HepG2 (cell line): ENCODE data around the gene GNG7. TPM values are rescaled to one million over a fixed set of nuclear protein-coding genes. Genes with fewer than 3 reads are reported as not detected.
A peak's percentile ranks its signal among the peaks of the same experiment; 100 is the strongest.

ENCODE experiments used
- HNRNPL ChIP-seq: fragments of 200-400 bp; formaldehyde crosslinking; IDR thresholded peaks from 2 replicates; pipeline ENCODE4 v1.6.1; 2017; ENCODE audit warnings: mild to moderate bottlenecking, low read depth, low read length
- HNRNPUL1 ChIP-seq: fragments of 200-400 bp; formaldehyde crosslinking; IDR thresholded peaks from 2 replicates; pipeline ENCODE4 v1.6.1; 2017; ENCODE audit warnings: low read depth, mild to moderate bottlenecking, low read length, moderate library complexity
- RARA ChIP-seq: IDR thresholded peaks from 2 replicates; pipeline ENCODE4 v1.6.1; 2016; ENCODE audit warnings: missing genetic modification reagents, missing compliant biosample characterization
- REPIN1 ChIP-seq: sonication (generic); formaldehyde crosslinking; IDR thresholded peaks from 2 replicates; pipeline ENCODE4 v1.8.0; 2022; ENCODE audit warnings: missing genetic modification reagents, low read depth, mild to moderate bottlenecking, borderline replicate concordance
- SMAD3 ChIP-seq: sonication (generic); formaldehyde crosslinking; IDR thresholded peaks from 2 replicates; pipeline ENCODE4 v1.4.0; 2020; ENCODE audit warnings: missing genetic modification reagents
- TCF7 ChIP-seq: sonication (generic); IDR thresholded peaks from 2 replicates; pipeline ENCODE4 v1.6.1; 2016; ENCODE audit warnings: antibody characterized with exemption, low read depth
- XRCC5 ChIP-seq: fragments of 200-400 bp; formaldehyde crosslinking; optimal IDR thresholded peaks from 2 replicates; pipeline ENCODE3; 2017; ENCODE audit warnings: mild to moderate bottlenecking, low read length
- ZFY ChIP-seq: sonication (generic); formaldehyde crosslinking; IDR thresholded peaks from 2 replicates; pipeline ENCODE4 v1.4.0; 2020; ENCODE audit warnings: missing genetic modification reagents
- ZNF687 ChIP-seq: sonication (generic); formaldehyde crosslinking; IDR thresholded peaks from 2 replicates; pipeline ENCODE4 v1.5.1; 2020; ENCODE audit warnings: mild to moderate bottlenecking, missing genetic modification reagents, moderate library complexity
- polyA plus RNA-seq, 8 experiments: library from polyadenylated mRNA; depleted of rRNA in 3 of 8; stranded (reverse) in 7 of 8; unstranded in 1 of 8; fragments of >200 nt; fragmentation: Illumina TruSeq in 4 of 8; extraction: Trizol in 4 of 8; gene quantifications; 2 replicates each; pipeline versions ENCODE4 v1.2.1 to v1.2.3, GENCODE V29; 2011 to 2016; ENCODE audit warnings: low read depth in 4 of 8, missing spikeins in 1 of 8, mixed read lengths in 1 of 8; ENCODE audit not compliant: insufficient read depth in 1 of 8
- total RNA-seq, 5 experiments: library from RNA; depleted of rRNA; stranded (reverse); fragments of >200 nt; fragmentation: Illumina TruSeq; extraction: Trizol; gene quantifications; 2 replicates each; pipeline ENCODE4 v1.2.3, GENCODE V29; 2016; ENCODE audit warnings: low read depth in 1 of 5
- TF ChIP-seq, protein P1 (sequence below): sonication (generic); formaldehyde crosslinking; IDR thresholded peaks from 2 replicates; pipeline ENCODE4 v1.4.0; 2020; ENCODE audit warnings: mild to moderate bottlenecking, missing genetic modification reagents, borderline replicate concordance
- TF ChIP-seq, protein P2 (sequence below): sonication (generic); formaldehyde crosslinking; IDR thresholded peaks from 2 replicates; pipeline ENCODE4 v1.4.0; 2020; ENCODE audit warnings: low read depth, mild to moderate bottlenecking, missing genetic modification reagents
- TF ChIP-seq, protein P3 (sequence below): sonication (generic); formaldehyde crosslinking; IDR thresholded peaks from 2 replicates; pipeline ENCODE4; 2020; ENCODE audit warnings: missing genetic modification reagents, mild to moderate bottlenecking, borderline replicate concordance
- TF ChIP-seq, protein P4 (sequence below): sonication (generic); formaldehyde crosslinking; IDR thresholded peaks from 2 replicates; pipeline ENCODE4 v1.5.1; 2020; ENCODE audit warnings: mild to moderate bottlenecking, moderate library complexity, missing genetic modification reagents
- TF ChIP-seq, protein P5 (sequence below): sonication (generic); formaldehyde crosslinking; IDR thresholded peaks from 2 replicates; pipeline ENCODE4 v1.4.0; 2020; ENCODE audit warnings: mild to moderate bottlenecking, missing genetic modification reagents

Gene GNG7
- total and polyA plus RNA-seq, 2 of the 13 experiments (the other 11 are each of a cell fraction or from before 2014, with no cell fraction given) = 1.4 to 3.3 TPM

GRCh38 chr19:2624537-2625091 is 77.9 kb downstream of the GNG7 start (continued):
- TF ChIP-seq, protein P1, sequence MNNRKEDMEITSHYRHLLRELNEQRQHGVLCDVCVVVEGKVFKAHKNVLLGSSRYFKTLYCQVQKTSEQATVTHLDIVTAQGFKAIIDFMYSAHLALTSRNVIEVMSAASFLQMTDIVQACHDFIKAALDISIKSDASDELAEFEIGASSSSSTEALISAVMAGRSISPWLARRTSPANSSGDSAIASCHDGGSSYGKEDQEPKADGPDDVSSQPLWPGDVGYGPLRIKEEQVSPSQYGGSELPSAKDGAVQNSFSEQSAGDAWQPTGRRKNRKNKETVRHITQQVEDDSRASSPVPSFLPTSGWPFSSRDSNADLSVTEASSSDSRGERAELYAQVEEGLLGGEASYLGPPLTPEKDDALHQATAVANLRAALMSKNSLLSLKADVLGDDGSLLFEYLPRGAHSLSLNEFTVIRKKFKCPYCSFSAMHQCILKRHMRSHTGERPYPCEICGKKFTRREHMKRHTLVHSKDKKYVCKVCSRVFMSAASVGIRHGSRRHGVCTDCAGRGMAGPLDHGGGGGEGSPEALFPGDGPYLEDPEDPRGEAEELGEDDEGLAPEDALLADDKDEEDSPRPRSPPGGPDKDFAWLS (CRISPR knock-in tag) = no peak
- peak; percentile 27 for TF ChIP-seq XRCC5
- TF ChIP-seq RARA (CRISPR knock-in tag) = 0 out of 2 replicates have a peak, but pooled peaks have one; percentile 10
- TF ChIP-seq, protein P2, sequence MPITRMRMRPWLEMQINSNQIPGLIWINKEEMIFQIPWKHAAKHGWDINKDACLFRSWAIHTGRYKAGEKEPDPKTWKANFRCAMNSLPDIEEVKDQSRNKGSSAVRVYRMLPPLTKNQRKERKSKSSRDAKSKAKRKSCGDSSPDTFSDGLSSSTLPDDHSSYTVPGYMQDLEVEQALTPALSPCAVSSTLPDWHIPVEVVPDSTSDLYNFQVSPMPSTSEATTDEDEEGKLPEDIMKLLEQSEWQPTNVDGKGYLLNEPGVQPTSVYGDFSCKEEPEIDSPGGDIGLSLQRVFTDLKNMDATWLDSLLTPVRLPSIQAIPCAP (CRISPR knock-in tag) = no peak
- no peak for TF ChIP-seq HNRNPUL1
- no peak for TF ChIP-seq REPIN1 (CRISPR knock-in tag)
- no peak for TF ChIP-seq TCF7
- TF ChIP-seq HNRNPL = 0 out of 2 replicates have a peak, but pooled peaks have one; percentile 33
- TF ChIP-seq, protein P3, sequence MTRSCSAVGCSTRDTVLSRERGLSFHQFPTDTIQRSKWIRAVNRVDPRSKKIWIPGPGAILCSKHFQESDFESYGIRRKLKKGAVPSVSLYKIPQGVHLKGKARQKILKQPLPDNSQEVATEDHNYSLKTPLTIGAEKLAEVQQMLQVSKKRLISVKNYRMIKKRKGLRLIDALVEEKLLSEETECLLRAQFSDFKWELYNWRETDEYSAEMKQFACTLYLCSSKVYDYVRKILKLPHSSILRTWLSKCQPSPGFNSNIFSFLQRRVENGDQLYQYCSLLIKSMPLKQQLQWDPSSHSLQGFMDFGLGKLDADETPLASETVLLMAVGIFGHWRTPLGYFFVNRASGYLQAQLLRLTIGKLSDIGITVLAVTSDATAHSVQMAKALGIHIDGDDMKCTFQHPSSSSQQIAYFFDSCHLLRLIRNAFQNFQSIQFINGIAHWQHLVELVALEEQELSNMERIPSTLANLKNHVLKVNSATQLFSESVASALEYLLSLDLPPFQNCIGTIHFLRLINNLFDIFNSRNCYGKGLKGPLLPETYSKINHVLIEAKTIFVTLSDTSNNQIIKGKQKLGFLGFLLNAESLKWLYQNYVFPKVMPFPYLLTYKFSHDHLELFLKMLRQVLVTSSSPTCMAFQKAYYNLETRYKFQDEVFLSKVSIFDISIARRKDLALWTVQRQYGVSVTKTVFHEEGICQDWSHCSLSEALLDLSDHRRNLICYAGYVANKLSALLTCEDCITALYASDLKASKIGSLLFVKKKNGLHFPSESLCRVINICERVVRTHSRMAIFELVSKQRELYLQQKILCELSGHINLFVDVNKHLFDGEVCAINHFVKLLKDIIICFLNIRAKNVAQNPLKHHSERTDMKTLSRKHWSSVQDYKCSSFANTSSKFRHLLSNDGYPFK = 0 out of 2 replicates have a peak, but pooled peaks have one; percentile 24
- TF ChIP-seq, protein P4, sequence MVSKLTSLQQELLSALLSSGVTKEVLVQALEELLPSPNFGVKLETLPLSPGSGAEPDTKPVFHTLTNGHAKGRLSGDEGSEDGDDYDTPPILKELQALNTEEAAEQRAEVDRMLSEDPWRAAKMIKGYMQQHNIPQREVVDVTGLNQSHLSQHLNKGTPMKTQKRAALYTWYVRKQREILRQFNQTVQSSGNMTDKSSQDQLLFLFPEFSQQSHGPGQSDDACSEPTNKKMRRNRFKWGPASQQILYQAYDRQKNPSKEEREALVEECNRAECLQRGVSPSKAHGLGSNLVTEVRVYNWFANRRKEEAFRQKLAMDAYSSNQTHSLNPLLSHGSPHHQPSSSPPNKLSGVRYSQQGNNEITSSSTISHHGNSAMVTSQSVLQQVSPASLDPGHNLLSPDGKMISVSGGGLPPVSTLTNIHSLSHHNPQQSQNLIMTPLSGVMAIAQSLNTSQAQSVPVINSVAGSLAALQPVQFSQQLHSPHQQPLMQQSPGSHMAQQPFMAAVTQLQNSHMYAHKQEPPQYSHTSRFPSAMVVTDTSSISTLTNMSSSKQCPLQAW (CRISPR knock-in tag) = peak; percentile 64; the same call in 1 of the 2 replicates
- TF ChIP-seq, protein P5, sequence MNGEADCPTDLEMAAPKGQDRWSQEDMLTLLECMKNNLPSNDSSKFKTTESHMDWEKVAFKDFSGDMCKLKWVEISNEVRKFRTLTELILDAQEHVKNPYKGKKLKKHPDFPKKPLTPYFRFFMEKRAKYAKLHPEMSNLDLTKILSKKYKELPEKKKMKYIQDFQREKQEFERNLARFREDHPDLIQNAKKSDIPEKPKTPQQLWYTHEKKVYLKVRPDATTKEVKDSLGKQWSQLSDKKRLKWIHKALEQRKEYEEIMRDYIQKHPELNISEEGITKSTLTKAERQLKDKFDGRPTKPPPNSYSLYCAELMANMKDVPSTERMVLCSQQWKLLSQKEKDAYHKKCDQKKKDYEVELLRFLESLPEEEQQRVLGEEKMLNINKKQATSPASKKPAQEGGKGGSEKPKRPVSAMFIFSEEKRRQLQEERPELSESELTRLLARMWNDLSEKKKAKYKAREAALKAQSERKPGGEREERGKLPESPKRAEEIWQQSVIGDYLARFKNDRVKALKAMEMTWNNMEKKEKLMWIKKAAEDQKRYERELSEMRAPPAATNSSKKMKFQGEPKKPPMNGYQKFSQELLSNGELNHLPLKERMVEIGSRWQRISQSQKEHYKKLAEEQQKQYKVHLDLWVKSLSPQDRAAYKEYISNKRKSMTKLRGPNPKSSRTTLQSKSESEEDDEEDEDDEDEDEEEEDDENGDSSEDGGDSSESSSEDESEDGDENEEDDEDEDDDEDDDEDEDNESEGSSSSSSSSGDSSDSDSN = 0 out of 2 replicates have a peak, but pooled peaks have one; percentile 25
- TF ChIP-seq ZNF687 (CRISPR knock-in tag) = peak; percentile 72
- peak; percentile 45; the same call in 1 of the 2 replicates for TF ChIP-seq ZFY (CRISPR knock-in tag)
- no peak for TF ChIP-seq SMAD3 (CRISPR knock-in tag)
